Esophagus muscularis mucosa (tissue), 3 donors: ENCODE measurements around the gene CDC37.

Experiments used
- CTCF ChIP-seq, 3 experiments: fragments of 200-600 bp in 2 of 3; fragments of 450-650 bp in 1 of 3; sonication (generic) in 2 of 3; IDR thresholded peaks; one replicate each; pipeline ENCODE4 v1.5.1; 2017 to 2019; ENCODE audit warnings: antibody characterized with exemption in 3 of 3, mild to moderate bottlenecking in 2 of 3, moderate library complexity in 1 of 3
- EP300 ChIP-seq: sonication (generic); formaldehyde crosslinking; IDR thresholded peaks from one replicate; pipeline ENCODE4 v1.6.1; 2017; ENCODE audit warnings: antibody characterized with exemption

DNA sequence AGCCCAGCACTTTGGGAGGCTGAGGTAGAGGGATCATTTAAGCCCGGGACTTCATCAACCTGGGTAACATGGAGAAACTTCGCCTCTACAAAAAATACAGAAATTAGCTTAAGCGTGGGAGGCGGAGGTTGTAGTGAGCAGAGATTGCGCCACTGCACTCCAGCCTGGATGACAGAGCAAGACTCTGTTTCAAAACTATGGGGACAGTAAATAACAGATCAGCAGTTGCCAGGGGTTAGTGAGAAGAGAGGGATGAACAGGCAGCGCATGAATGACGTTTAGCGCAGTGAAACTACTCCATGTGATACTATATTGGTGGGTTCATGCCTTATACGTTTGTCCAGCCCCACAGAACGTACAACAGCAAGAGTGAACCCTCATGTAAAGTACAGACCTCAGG is 56.8 kb downstream of the CDC37 start:
- TF ChIP-seq EP300 (no peak), CTCF (IDR thresholded peaks at IDR 0.05) (no peak)
